ENCODE results near the gene GNRH2.

GNRH2 gene

DNA sequence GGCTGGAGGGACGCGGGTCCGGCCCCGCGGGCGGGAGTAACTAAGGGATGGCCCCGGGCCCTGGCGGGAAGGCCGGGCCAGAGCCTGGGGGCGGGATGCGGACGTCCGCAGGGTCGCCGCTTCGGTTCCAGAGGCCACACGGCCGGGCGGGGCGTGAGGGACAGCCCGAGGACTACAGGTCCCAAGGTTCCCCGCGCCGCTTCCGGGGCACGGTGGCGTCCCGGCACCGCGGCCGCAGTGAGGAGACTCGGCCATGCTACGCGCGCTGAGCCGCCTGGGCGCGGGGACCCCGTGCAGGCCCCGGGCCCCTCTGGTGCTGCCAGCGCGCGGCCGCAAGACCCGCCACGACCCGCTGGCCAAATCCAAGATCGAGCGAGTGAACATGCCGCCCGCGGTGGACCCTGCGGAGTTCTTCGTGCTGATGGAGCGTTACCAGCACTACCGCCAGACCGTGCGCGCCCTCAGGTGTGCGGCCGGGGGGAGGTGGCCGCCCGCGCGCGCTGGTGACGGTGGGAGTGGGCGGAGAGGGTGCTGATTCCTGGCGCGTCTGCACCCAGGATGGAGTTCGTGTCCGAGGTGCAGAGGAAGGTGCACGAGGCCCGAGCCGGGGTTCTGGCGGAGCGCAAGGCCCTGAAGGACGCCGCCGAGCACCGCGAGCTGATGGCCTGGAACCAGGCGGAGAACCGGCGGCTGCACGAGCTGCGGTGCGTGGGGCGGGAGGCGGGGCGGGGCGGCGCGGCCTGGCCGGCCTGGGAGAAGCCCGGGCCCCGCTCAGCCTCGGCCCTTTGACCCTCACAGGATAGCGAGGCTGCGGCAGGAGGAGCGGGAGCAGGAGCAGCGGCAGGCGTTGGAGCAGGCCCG is 2.6 kb downstream of the GNRH2 start, which contains the start of gene MRPS26:
MRPS26 (plus strand) TSS at position 237 of the 861 bp plus-strand sequence; CDS start at position 254, 17 bp downstream.
- Histone ChIP-seq H3K9me3 (ENCODE audit: insufficient read depth, low read length) (no peaks in the 10 kb centered on the region), H3K36me3 (replicated peaks; ENCODE audit: low read depth, low read length) (peaks cover 30% of the 10 kb centered on the region), H3K27me3 (ENCODE audit: low read depth, low read length) (no peaks in the 10 kb centered on the region), H4K20me1 (ENCODE audit: insufficient read depth, low read length) (no peaks in the 10 kb centered on the region; the same call in 1 of the 2 replicates), H3K4me2 (ENCODE audit: low read length) (peak within 1 kb of the TSS; percentile 69), H3K79me2 (ENCODE audit: low read length) (peaks cover 21% of the 10 kb centered on the region), H3K4me1 (ENCODE audit: low read length) (peaks cover 13% of the 10 kb centered on the region), H2AFZ (ENCODE audit: low read depth, low read length) (peak within 1 kb of the TSS; percentile 86), H3K4me3 (ENCODE audit: low read length) (peak within 1 kb of the TSS; percentile 95), H3K9ac (ENCODE audit: low read length) (peak within 1 kb of the TSS; percentile 83), H3K27ac (ENCODE audit: low read length) (peak within 1 kb of the TSS; percentile 55)
- TF ChIP-seq, protein P1, sequence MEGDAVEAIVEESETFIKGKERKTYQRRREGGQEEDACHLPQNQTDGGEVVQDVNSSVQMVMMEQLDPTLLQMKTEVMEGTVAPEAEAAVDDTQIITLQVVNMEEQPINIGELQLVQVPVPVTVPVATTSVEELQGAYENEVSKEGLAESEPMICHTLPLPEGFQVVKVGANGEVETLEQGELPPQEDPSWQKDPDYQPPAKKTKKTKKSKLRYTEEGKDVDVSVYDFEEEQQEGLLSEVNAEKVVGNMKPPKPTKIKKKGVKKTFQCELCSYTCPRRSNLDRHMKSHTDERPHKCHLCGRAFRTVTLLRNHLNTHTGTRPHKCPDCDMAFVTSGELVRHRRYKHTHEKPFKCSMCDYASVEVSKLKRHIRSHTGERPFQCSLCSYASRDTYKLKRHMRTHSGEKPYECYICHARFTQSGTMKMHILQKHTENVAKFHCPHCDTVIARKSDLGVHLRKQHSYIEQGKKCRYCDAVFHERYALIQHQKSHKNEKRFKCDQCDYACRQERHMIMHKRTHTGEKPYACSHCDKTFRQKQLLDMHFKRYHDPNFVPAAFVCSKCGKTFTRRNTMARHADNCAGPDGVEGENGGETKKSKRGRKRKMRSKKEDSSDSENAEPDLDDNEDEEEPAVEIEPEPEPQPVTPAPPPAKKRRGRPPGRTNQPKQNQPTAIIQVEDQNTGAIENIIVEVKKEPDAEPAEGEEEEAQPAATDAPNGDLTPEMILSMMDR (IDR thresholded peaks at IDR 0.05; ENCODE audit: low read depth, low read length): no peak
- TF ChIP-seq EZH2phosphoT487 (IDR thresholded peaks at IDR 0.05; ENCODE audit: low read depth): no peak

GRCh38 chr20:3046677-3047462 is 3.4 kb downstream of the GNRH2 start:
- H3K4me1 ChIP-seq (ENCODE audit: low read length): peaks cover 13% of the 10 kb centered on the region
- H3K4me2 ChIP-seq (ENCODE audit: low read length): peak overlapping the region; percentile 69
- peak overlapping the region; percentile 95 for H3K4me3 ChIP-seq (ENCODE audit: low read length)
- peaks cover 21% of the 10 kb centered on the region for H3K79me2 ChIP-seq (ENCODE audit: low read length)
- no peaks in the 10 kb centered on the region for H3K27me3 ChIP-seq (ENCODE audit: low read depth, low read length)
- H3K36me3 ChIP-seq (replicated peaks; ENCODE audit: low read depth, low read length): peaks cover 30% of the 10 kb centered on the region
- TF ChIP-seq, protein P1 (IDR thresholded peaks at IDR 0.05; ENCODE audit: low read depth, low read length): no peak
- TF ChIP-seq EZH2phosphoT487 (IDR thresholded peaks at IDR 0.05; ENCODE audit: low read depth): no peak
- peak overlapping the region; percentile 55 for H3K27ac ChIP-seq (ENCODE audit: low read length)
- H3K9me3 ChIP-seq (ENCODE audit: insufficient read depth, low read length): no peaks in the 10 kb centered on the region
- peak overlapping the region; percentile 85; the same call in 1 of the 2 replicates for H2AFZ ChIP-seq (ENCODE audit: low read depth, low read length)
- peak overlapping the region; percentile 83 for H3K9ac ChIP-seq (ENCODE audit: low read length)
- H4K20me1 ChIP-seq (ENCODE audit: insufficient read depth, low read length): no peaks in the 10 kb centered on the region; the same call in 1 of the 2 replicates

DNA sequence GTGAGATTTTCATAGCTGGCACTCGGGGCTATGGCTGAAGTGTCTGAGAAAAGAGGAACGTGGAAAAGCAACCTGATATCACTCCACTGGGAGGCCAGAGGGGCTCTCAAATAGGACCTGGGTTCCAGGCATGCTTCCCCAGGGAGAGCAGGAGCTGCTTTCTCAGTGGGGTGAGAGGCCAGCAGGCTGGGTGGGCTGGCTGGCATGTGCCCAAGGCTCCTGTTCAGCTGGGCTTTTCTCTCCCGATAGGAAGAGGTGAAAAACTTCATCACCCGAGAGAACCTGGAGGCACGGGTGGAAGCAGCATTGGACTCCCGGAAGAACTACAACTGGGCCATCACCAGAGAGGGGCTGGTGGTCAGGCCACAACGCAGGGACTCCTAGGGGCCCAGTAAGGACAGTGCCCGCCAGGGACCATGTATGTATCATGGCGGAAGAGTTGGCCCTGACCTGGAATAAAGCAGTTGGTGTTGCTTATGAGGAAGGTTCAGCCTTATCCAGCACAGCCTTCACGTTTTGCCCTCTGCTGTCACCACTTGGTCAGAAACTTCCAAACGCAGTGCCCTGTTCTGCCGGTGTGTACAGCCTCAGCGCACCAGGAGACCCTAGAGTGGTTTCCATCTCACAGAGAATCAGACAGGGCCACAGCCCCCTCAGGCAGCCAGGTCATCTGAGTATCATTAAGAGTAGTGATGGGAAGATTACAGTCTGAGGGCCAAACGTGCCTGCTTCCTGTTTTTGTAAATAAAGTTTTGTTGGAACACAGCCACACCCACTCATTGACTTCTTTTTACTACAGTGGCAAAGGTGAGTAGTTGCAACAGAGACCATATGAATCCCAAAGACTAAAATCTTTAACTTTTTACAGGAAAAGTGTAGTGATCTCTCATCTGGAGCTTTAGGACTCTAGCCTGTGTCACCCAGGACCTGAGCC is 4.3 kb downstream of the GNRH2 start:
- Histone ChIP-seq H3K27ac (ENCODE audit: low read length) (no peak overlapping the region), H3K4me1 (ENCODE audit: low read length) (peaks cover 13% of the 10 kb centered on the region), H2AFZ (ENCODE audit: low read depth, low read length) (no peak overlapping the region), H3K79me2 (ENCODE audit: low read length) (peaks cover 21% of the 10 kb centered on the region), H3K36me3 (replicated peaks; ENCODE audit: low read depth, low read length) (peaks cover 30% of the 10 kb centered on the region), H3K4me2 (ENCODE audit: low read length) (peak overlapping the region; percentile 24; the same call in 1 of the 2 replicates), H3K4me3 (ENCODE audit: low read length) (no peak overlapping the region), H3K27me3 (ENCODE audit: low read depth, low read length) (no peaks in the 10 kb centered on the region), H3K9me3 (ENCODE audit: insufficient read depth, low read length) (no peaks in the 10 kb centered on the region), H4K20me1 (ENCODE audit: insufficient read depth, low read length) (no peaks in the 10 kb centered on the region; the same call in 1 of the 2 replicates), H3K9ac (ENCODE audit: low read length) (no peak overlapping the region)
- TF ChIP-seq, protein P1 (IDR thresholded peaks at IDR 0.05; ENCODE audit: low read depth, low read length): no peak
- no peak for TF ChIP-seq EZH2phosphoT487 (IDR thresholded peaks at IDR 0.05; ENCODE audit: low read depth)
